Raji (cell line): ENCODE results near the gene FOXJ2.

Source experiments
- POLR2A ChIP-seq: IDR thresholded peaks from 2 replicates; pipeline ENCODE4 v1.6.1; 2011; ENCODE audit warnings: low read depth, low read length, control low read depth; ENCODE audit not compliant: insufficient read depth

FOXJ2 gene

DNA sequence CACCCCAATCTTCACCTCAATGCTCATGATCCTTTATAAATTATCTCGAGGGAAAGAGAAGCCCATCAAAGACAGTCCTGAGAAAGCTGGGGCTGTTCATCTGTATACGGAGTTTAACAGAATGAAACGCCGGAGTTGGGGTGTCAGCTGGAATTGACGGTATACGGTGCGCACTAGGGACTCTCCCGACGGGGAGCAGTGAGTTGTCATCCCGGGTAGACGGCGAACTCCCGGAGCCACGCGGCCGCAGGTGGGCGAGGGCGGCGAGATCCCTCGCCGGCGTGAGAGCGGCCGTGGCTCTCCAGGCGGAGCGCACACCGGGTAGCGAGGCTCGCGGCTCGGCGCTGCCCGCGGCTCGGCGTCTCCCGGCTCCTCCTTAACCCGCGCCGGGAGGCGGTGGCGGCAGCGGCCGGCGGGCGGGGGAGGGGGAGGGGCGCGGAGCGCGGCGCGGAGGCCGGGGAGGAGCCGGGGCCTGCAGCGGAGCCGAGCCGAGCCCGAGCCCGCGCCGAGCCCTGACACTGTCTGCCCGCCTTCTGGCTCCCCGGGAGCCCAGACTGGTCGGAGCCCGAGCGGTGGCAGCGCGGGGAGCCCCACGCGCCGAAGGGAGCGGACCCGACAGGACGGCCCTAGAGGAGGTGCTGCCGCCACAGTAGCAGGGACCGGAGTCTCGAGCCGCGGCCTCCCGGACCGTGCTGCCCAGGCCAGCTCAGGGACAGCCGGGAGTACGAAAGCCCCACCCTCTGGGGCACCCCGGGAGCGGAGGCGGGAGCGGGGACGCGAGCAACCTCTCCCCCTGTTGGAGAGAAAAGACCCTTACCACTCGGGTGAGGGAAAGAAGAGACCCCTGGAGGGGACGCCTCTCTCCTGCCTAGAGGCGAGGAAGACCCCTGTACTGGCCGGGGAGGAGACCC is at the start of gene FOXJ2:
Gene FOXJ2 (plus strand): TSS at position 475 of the 911 bp plus-strand sequence. CDS start 7,117 bp downstream, outside the sequence.
- TF ChIP-seq POLR2A, result peak; percentile 63

DNA sequence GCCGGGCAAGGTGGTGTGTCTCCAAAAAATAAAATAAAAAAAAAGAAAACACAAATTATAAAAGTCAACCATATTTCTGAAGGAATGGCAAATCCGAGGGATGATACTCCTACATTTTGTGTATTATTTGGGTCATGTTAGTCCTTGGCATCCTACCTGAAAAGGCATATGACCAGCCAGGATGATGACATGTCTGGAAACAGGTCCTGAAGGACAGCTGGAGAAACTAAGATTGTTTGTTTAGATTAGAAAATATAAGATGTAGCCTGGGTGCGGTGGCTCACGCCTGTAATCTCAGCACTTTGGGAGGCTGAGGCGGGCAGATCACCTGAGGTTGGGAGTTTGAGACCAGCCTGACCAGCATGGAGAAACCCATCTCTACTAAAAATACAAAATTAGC is 47.6 kb upstream of the FOXJ2 start:
- no peak for TF ChIP-seq POLR2A

DNA sequence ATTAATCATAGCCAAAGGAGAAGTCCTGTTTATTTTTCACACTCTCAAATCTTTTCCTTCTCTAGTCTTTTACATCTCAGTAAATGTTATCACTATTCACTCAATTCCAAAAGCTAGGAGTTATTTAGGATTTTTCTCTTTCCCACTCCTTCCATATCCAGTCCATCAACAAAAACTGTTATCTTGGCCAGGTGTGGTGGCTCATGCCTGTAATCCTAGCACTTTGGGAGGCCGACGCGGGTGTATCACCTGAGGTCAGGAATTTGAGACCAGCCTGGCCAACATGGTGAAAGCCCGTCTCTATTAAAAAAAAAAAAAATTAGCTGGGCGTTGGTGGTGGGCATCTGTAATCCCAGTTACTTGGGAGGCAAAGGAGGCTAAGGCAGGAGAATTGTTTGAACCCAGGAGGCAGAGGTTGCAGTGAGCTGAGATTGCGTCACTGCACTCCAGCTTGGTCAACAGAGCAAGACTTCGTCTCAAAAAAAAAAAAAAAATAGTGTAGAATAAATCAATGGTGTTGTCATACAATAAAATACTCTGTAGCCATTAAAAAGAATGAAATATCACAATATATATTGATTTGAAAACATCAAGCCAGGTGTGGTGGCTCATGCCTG is 46.6 kb upstream of the FOXJ2 start:
- no peak for TF ChIP-seq POLR2A

GRCh38 chr12:7989827-7990491 is 42.6 kb upstream of the FOXJ2 start:
- no peak for TF ChIP-seq POLR2A

- TF ChIP-seq POLR2A, result no peak
Observed at GRCh38 chr12:7991535-7991934, 41.0 kb upstream of the FOXJ2 start.

DNA sequence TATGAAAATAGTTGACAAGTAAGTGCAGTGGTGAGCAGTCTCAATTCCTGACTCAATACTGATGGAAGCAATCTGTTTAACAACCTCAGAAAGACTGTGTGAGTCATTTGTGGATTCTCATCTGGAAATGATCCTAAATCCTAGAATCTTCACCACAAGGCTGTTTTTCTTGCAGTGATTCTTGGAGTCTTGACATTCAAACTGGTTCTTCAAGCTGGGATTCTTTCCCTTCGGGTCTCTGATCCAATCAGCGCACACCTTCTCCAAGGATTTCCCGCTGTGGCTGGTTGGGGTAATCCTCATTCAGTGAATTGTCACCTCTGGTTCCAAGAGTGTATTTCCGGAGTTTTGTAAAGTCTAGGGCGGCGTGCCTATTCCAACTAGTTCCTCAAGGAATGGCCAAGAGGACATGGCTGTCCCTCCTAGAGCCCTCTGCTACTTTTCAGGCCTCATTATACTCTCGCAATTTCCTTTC is 37.7 kb upstream of the FOXJ2 start:
- TF ChIP-seq POLR2A, result no peak

DNA sequence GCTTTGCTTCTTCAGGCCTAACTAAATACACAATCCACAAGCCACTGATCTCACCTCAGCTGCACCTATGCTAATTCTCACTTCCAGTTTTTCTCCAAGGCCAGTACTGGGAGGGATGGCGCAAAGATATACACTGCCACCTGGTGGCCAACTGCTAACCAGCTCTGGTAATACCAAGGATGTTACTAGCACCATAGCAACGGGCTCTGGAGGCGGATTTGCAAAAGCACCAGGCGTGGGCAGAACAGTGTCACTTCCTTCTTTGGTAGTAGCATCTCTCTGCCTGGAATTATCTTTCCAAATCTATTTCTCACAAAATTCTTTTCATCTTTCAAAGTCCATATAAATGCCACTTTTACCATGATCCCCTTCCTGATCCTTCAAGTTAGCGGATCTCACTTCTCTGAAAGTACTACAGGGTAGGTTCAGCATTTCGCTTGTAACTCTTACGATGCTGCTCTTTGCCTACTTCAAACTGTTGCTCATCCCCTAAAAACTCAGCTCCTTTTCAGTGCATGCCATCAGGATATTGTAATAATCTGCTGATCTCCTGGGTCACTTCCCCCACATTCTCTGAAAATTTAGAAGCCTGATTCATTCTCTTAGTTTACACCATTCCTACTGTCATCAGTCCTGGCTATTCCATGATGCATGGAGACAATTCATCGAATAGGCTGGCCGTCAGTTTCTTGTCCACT is 37.1 kb upstream of the FOXJ2 start:
- no peak for TF ChIP-seq POLR2A

GRCh38 chr12:8011331-8011730 is 21.2 kb upstream of the FOXJ2 start:
- no peak for TF ChIP-seq POLR2A

- no peak for TF ChIP-seq POLR2A
Observed at GRCh38 chr12:8012651-8013309, 19.7 kb upstream of the FOXJ2 start.

DNA sequence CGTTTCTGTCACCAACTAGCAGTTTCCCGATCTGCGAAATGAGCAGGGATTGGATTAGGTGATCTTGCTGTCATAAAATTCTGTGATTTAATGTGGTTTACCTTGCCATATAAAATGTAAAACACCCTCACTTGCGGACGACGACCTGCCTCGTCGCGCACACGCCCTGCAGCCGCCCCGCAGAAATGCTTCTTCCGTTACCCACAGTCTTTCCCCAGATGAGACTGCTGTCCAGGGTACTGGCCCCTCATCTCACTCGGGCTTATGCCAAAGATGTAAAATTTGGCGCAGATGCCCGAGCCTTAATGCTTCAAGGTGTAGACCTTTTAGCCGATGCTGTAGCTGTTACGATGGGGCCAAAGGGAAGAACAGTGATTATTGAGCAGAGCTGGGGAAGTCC is 17.7 kb upstream of the FOXJ2 start:
- no peak for TF ChIP-seq POLR2A

- no peak for TF ChIP-seq POLR2A
Observed at GRCh38 chr12:8018666-8019581, 13.6 kb upstream of the FOXJ2 start.

- peak; percentile 89 for TF ChIP-seq POLR2A
Observed at GRCh38 chr12:8026291-8026900, 6.1 kb upstream of the FOXJ2 start.

DNA sequence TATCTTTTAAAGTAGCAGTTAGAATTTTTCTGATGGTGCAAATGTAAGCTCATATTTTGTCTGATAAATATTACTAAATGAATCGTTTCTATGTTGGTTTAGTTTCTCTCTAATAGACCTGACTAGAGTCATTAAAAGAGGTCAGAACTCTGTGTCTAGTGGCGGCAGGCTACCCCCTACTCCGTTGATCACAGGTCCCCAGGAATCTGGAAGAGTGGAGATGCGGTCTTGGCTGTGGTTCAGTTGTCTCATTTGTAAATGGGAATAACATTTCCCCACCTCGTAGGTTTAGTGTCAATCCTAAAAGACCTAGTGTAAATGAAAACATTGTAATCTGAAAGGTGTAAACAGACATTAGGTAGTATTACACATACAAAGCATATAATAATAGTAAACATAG is 4.7 kb upstream of the FOXJ2 start:
- TF ChIP-seq POLR2A, result no peak

DNA sequence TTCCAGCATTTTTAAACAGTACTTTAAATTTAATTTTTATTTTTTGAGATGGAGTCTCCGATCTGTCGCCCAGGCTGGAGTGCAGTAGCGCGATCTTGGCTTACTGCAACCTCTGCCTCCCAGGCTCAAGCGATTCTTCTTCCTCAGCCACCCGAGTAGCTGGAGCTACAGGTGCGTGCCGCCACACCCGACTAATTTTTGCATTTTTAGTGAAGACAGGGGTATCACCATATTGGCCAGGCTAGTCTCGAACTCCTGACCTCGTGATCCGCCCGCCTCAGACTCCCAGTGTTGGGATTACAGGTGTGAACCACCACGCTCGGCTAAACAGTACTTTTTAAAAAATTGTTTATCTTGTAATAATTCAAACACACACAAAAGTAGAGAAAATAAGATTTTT is 4.2 kb upstream of the FOXJ2 start:
- TF ChIP-seq POLR2A, result no peak

GRCh38 chr12:8030189-8030588 is 2.3 kb upstream of the FOXJ2 start:
- TF ChIP-seq POLR2A, result no peak
